HEK293T (cell line): ENCODE data around the gene LMTK2.
"Not testable (repeated sequence)": the region's sequence is repeated elsewhere in the genome, so short reads cannot be mapped to it uniquely, and the experiment has no call there.

ENCODE experiments used
- CTCF ChIA-PET: fragments of 350-600 bp; formaldehyde crosslinking; extraction: SDS; loops from one replicate; lab custom pipeline; 2021; ENCODE audit warnings: antibody characterized with exemption, inconsistent platforms; lab: Yijun Ruan, JAX
- POLR2A ChIA-PET: fragments of 350-600 bp; formaldehyde crosslinking; extraction: SDS; loops from one replicate; lab custom pipeline; 2020; ENCODE audit warnings: antibody characterized with exemption, inconsistent platforms; lab: Yijun Ruan, JAX
- DNase-seq: peaks from one replicate; pipeline ENCODE4 v3.0.0; 2012; ENCODE audit warnings: mixed read lengths; ENCODE audit errors: extremely low spot score
- ARNT ChIP-seq: fragments of 450-650 bp; IDR thresholded peaks from 2 replicates; pipeline ENCODE4 v1.6.1; 2017; ENCODE audit warnings: mild to moderate bottlenecking
- BHLHE40 ChIP-seq: fragments of 450-650 bp; IDR thresholded peaks from 2 replicates; pipeline ENCODE4 v1.6.1; 2016; ENCODE audit warnings: mild to moderate bottlenecking, moderate library complexity, borderline replicate concordance
- CTBP1 ChIP-seq: fragments of 450-650 bp; IDR thresholded peaks from 2 replicates; pipeline ENCODE4 v1.6.1; 2016; ENCODE audit warnings: borderline replicate concordance
- ELF4 ChIP-seq: fragments of 450-650 bp; IDR thresholded peaks from 2 replicates; pipeline ENCODE4 v1.6.1; 2017; ENCODE audit warnings: antibody characterized with exemption
- FOXA1 ChIP-seq: fragments of 450-650 bp; IDR thresholded peaks from 2 replicates; pipeline ENCODE4 v1.6.1; 2016; ENCODE audit warnings: mild to moderate bottlenecking
- FOXK2 ChIP-seq: fragments of 450-650 bp; IDR thresholded peaks from 2 replicates; pipeline ENCODE4 v1.6.1; 2016; ENCODE audit warnings: mild to moderate bottlenecking
- FOXM1 ChIP-seq: fragments of 450-650 bp; IDR thresholded peaks from 2 replicates; pipeline ENCODE4 v1.6.1; 2017; ENCODE audit warnings: mild to moderate bottlenecking, borderline replicate concordance
- HDGF ChIP-seq: fragments of 450-650 bp; IDR thresholded peaks from 2 replicates; pipeline ENCODE4 v1.6.1; 2017; ENCODE audit warnings: antibody characterized with exemption, borderline replicate concordance
- L3MBTL2 ChIP-seq: fragments of 450-650 bp; conservative IDR thresholded peaks from 2 replicates; pipeline ENCODE4 v1.6.1; 2016; ENCODE audit warnings: mild to moderate bottlenecking
- LEF1 ChIP-seq: fragments of 450-650 bp; IDR thresholded peaks from 2 replicates; pipeline ENCODE4 v1.6.1; 2017; ENCODE audit warnings: mild to moderate bottlenecking, borderline replicate concordance
- NFRKB ChIP-seq: fragments of 450-650 bp; IDR thresholded peaks from 2 replicates; pipeline ENCODE4 v1.6.1; 2016; ENCODE audit warnings: mild to moderate bottlenecking, moderate library complexity
- PKNOX1 ChIP-seq: fragments of 450-650 bp; IDR thresholded peaks from 2 replicates; pipeline ENCODE4 v1.6.1; 2016
- SP1 ChIP-seq: fragments of 450-650 bp; IDR thresholded peaks from 2 replicates; pipeline ENCODE4 v1.6.1; 2017
- SUZ12 ChIP-seq: fragments of 450-650 bp; IDR thresholded peaks from 2 replicates; pipeline ENCODE4 v1.6.1; 2016; ENCODE audit warnings: mild to moderate bottlenecking
- TARDBP ChIP-seq: fragments of 450-650 bp; IDR thresholded peaks from 2 replicates; pipeline ENCODE4 v1.6.1; 2016
- ZNF384 ChIP-seq: fragments of 450-650 bp; IDR thresholded peaks from 2 replicates; pipeline ENCODE4 v1.6.1; 2016

The LMTK2 gene

GRCh38 chr7:98115746-98116525 lies 9.3 kb downstream of the LMTK2 start:
- POLR2A ChIA-PET, result no interaction called here
- DNase-seq, result no peak
- TF ChIP-seq CTBP1 (no peak), TARDBP (no peak), SUZ12 (no peak), FOXA1 (no peak), LEF1 (no peak), HDGF (no peak)
- CTCF ChIA-PET, result no interaction called here

GRCh38 chr7:98116656-98117461 lies 10.2 kb downstream of the LMTK2 start:
- TF ChIP-seq NFRKB (no peak), ARNT (no peak), BHLHE40 (no peak), CTBP1 (no peak), FOXK2 (no peak), SP1 (no peak), FOXA1 (no peak), PKNOX1 (no peak), LEF1 (no peak), SUZ12 (no peak), HDGF (no peak), FOXM1 (no peak), TARDBP (no peak), L3MBTL2 (no peak), ELF4 (no peak), ZNF384 (no peak)
- ChIA-PET POLR2A (interaction anchor here (1.2 kb wide), 1 partner anchor 15 kb away, joined by 3 read pairs; no protein-coding TSS in a partner anchor), CTCF (interaction anchor here (2.1 kb wide), 1 partner anchor 51 kb away, joined by 9 read pairs; no protein-coding TSS in a partner anchor)
- no peak for DNase-seq

GRCh38 chr7:98119256-98119918 lies 12.7 kb downstream of the LMTK2 start:
- POLR2A ChIA-PET, result interaction anchor here (0.8 to 0.9 kb wide), 3 partner anchors 9 to 247 kb away, joined by 3 read pairs; partner anchors contain the start of gene ASNS
- no peak for DNase-seq
- CTCF ChIA-PET, result interaction anchor here (0.6 to 2.3 kb wide), 5 partner anchors 9 to 98 kb away, joined by 3 to 8 read pairs (median 4); no protein-coding TSS in a partner anchor
- TF ChIP-seq SUZ12 (no peak), PKNOX1 (peak; percentile 53)

GRCh38 chr7:98120559-98120958 lies 13.9 kb downstream of the LMTK2 start:
- TF ChIP-seq NFRKB (no peak), ZNF384 (no peak), ARNT (no peak)
- no peak for DNase-seq
- CTCF ChIA-PET, result interaction anchor here (0.8 to 2.3 kb wide), 2 partner anchors 10 to 48 kb away, joined by 3 to 8 read pairs; no protein-coding TSS in a partner anchor
- POLR2A ChIA-PET, result interaction anchor here (0.8 kb wide), 1 partner anchor 10 kb away, joined by 3 read pairs; no protein-coding TSS in a partner anchor

- POLR2A ChIA-PET, CTCF ChIA-PET, DNase-seq: not testable (repeated sequence)
Measured at GRCh38 chr7:98121388-98121787, 14.7 kb downstream of the LMTK2 start.

GRCh38 chr7:98123365-98123696 lies 16.7 kb downstream of the LMTK2 start:
- TF ChIP-seq ARNT (no peak), FOXM1 (no peak), HDGF (no peak), BHLHE40 (no peak), ZNF384 (no peak), NFRKB (no peak), CTBP1 (no peak), L3MBTL2 (no peak), FOXK2 (no peak), FOXA1 (no peak), SP1 (no peak), PKNOX1 (no peak), LEF1 (no peak), TARDBP (no peak), ELF4 (no peak), SUZ12 (no peak)
- CTCF ChIA-PET, result interaction anchor here (0.6 kb wide), 1 partner anchor 15 kb away, joined by 3 read pairs; no protein-coding TSS in a partner anchor
- no peak for DNase-seq
- POLR2A ChIA-PET, result no interaction called here
